Fibroblast of lung (primary cell): ENCODE measurements around the gene MAST2.

ENCODE experiments used
- EZH2 ChIP-seq: IDR thresholded peaks from 2 replicates; pipeline ENCODE4 v1.5.1; 2012; ENCODE audit warnings: low read length, control low read depth, mild to moderate bottlenecking; ENCODE audit errors: missing control alignments
- TF ChIP-seq, protein P1 (sequence below), 2 donors: IDR thresholded peaks in 1 of 2; conservative IDR thresholded peaks in 1 of 2; 1 replicate in 1 of 2; 2 replicates in 1 of 2; pipeline ENCODE4 v1.5.1; 2011 to 2012; ENCODE audit warnings: low read length in 2 of 2, control low read depth in 1 of 2, inconsistent platforms in 1 of 2, low read depth in 1 of 2, mild to moderate bottlenecking in 1 of 2

DNA sequence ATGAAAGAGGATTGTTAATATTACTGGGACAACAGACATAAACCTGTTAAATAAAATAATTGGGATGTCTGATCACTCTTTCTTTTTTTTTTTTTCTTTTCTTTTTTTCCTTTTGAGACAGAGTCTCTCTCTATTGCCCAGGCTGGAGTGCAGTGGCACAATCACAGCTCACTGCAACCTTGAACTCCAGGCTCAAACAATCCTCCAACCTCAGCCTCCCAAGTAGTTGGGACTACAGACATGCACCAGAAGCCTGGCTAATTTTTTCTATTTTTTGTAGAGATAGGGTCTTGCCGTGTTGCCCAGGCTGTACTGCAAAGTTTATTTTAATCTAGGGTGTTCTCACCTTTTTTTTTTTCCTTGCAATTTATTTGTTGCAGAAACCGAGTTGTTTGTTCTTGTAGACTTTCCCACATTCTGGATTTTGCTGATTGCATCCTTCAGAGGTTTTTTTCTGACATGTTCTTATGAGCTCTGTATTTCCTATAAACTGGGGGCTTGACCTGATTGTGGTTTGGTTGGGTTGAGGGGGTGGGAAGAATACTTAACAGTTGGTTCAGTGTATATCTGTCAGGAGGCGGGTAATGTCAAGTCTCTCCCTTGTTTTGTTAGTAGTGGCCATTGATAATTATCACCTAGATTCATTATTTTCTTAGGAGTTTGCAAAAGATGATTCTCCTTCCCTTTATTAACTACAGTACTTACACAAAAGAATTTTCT lies 125.2 kb downstream of the MAST2 start:
- TF ChIP-seq, protein P1, sequence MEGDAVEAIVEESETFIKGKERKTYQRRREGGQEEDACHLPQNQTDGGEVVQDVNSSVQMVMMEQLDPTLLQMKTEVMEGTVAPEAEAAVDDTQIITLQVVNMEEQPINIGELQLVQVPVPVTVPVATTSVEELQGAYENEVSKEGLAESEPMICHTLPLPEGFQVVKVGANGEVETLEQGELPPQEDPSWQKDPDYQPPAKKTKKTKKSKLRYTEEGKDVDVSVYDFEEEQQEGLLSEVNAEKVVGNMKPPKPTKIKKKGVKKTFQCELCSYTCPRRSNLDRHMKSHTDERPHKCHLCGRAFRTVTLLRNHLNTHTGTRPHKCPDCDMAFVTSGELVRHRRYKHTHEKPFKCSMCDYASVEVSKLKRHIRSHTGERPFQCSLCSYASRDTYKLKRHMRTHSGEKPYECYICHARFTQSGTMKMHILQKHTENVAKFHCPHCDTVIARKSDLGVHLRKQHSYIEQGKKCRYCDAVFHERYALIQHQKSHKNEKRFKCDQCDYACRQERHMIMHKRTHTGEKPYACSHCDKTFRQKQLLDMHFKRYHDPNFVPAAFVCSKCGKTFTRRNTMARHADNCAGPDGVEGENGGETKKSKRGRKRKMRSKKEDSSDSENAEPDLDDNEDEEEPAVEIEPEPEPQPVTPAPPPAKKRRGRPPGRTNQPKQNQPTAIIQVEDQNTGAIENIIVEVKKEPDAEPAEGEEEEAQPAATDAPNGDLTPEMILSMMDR (conservative IDR thresholded peaks at IDR 0.05 in 1 of 2, IDR thresholded peaks at IDR 0.05 in 1 of 2; ENCODE audit: low read depth in 1 of 2, low read length in 2 of 2), result no peak
- TF ChIP-seq EZH2, result no peak
